ENCODE results near the gene MRAP.

GRCh38 chr21:32328595-32328994, 29.9 kb downstream of the MRAP start:
- TF ChIP-seq CTCF (conservative IDR thresholded peaks at IDR 0.05 in 1 of 2, IDR thresholded peaks at IDR 0.05 in 1 of 2; ENCODE audit: low read depth in 1 of 2, low read length in 2 of 2) (no peak), EZH2 (IDR thresholded peaks at IDR 0.05; ENCODE audit: low read length, missing control alignments) (no peak)

Measured in fibroblast of lung (primary cell).